Activated CD8-positive, alpha-beta memory T cell treated with anti-CD3 and anti-CD28 coated beads, Interleukin-2, amount 50 U/mL, for 1 hour (primary cell): ENCODE measurements around the gene TMUB2.
"Not testable (repeated sequence)": the region's sequence is repeated elsewhere in the genome, so short reads cannot be mapped to it uniquely, and the experiment has no call there.

ENCODE experiments used
- DNase-seq: peaks from one replicate; pipeline ENCODE4 v3.0.0-alpha.2; 2020; ENCODE audit errors: extremely low read depth

The TMUB2 gene

DNA sequence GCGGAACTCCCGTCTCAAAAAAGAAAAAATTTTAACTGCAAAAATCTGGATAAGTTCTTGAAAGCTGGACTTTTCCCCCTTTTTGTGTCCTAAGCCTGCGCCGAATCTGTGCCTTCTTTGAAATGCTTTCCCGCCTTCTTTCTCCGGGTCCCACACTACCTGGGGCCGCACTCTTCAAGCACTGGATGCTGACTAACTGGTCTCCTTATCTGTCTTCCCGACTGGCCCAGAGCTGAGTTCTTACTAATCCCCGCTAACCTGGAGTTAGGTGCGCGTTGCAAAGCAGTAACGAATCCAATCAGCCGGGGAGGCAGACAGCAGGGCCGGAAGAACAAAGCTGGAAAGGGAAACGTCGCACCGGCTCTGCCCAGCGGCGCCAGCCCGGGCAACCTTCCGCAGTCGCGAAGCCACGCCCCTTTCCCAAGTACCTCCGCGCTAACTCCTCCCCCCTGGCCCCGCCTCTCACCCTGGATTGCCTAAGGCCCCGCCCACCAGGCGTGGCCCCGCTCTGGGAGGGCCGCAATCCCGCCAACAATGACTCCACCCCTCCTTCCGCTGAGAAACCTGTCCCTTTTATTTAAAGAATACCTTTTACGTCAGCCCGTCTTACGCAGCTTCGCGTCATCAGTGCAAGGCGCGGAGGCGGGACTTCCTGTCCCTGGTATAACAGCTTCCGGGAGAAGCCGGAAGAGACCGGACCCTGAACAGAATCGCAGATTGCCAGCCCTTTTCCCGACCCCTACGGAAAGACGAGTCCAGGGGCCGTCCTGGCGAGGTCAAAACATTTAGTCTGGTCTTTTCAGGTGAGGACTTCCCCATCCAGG is at the start of gene TMUB2:
TMUB2 (plus strand) TSS at position 666 of the 824 bp plus-strand sequence. CDS start 737 bp downstream, outside the sequence.
- peak; percentile 99 for DNase-seq

DNA sequence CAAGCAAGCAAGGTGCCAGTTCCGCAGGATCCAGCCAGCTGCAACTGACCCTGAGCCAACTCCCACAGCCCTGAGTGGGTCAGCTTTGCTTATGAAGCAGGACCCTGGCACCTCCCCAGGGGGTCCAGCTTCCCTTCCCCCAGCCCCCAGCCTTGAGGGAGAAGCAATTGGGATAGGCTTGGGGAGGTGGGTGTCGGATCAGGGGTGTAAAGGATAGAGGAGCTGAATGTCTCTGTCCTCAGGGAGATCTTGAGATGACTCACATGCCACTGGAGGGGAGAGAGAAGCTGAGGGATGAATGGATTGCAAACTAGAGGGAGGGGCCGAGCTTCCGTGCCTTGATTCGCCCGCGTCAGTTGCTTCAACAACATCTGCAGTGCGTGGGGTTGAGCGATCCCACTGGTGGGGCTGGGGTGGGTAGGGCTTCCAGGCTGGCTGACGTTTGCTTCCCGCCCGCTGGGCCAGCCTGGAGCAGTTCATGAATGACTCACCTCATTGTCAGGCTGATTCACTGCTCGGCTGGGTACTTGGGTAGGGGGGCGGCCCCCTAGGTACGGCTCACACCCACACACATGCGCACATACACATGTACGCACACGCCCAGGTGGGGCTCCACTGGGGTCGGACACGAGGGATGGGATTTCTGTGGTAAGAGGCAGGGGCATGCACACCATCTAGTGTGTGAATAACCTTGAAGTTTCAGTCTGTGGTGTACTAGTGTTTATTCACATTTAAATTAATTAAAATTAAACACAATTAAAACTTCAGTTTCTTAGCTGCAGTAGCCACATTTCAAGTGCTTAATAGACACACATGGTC is 48.7 kb upstream of the TMUB2 start:
- DNase-seq = peak; percentile 11

DNA sequence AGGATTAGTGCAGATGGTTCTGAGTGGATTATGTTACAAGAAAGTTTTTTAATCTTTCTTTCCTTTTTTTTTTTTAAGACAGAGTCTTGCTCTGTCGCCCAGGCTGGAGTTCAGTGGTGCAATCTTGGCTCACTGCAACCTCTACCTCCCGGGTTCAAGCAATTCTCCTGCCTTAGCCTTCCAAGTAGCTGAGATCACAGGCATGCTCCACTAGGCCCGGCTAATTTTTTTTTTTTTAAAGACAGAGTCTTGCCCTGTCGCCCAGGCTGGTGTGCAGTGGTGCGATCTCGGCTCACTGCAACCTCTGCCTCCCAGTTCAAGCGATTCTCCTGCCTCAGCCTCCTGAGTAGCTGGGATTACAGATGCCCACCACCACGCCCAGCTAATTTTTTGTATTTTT is 42.9 kb upstream of the TMUB2 start:
- not testable (repeated sequence) for DNase-seq

DNA sequence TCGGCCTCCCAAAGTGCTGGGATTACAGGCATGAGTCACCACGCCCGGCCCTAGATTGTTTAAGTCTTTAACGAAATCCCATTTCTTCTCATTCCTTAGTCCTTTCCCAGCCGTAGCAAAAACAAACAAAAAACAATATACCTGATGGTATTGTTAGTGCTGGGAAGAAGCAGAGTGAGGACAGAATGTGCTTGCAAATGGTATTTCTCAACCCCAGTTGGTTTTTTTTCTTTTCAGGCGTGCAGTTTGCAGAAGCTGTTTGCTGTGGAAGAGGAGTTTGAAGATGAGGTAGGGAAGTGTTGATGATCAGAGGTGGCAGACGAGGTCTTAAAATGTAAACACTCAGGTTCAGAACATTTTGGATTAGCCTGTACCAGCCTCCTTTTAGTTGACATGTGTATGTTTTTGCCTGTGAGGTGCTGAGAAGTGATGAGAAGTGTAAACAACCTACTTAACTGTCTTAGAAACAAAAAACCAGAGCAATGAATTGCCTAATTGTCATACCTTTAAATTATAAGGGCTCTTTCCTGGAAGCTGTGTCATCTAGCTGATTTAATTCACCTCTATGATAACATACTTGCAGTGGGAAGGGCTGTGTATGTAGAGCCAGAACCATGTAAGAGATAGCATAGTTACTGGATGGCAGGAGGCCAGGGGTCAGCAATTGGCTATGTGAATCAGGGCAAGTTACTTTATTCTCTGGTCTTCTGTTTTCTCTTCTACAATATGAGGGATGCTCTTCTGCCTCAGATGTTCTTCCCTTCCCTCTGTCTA is 41.6 kb upstream of the TMUB2 start:
- no peak for DNase-seq

DNA sequence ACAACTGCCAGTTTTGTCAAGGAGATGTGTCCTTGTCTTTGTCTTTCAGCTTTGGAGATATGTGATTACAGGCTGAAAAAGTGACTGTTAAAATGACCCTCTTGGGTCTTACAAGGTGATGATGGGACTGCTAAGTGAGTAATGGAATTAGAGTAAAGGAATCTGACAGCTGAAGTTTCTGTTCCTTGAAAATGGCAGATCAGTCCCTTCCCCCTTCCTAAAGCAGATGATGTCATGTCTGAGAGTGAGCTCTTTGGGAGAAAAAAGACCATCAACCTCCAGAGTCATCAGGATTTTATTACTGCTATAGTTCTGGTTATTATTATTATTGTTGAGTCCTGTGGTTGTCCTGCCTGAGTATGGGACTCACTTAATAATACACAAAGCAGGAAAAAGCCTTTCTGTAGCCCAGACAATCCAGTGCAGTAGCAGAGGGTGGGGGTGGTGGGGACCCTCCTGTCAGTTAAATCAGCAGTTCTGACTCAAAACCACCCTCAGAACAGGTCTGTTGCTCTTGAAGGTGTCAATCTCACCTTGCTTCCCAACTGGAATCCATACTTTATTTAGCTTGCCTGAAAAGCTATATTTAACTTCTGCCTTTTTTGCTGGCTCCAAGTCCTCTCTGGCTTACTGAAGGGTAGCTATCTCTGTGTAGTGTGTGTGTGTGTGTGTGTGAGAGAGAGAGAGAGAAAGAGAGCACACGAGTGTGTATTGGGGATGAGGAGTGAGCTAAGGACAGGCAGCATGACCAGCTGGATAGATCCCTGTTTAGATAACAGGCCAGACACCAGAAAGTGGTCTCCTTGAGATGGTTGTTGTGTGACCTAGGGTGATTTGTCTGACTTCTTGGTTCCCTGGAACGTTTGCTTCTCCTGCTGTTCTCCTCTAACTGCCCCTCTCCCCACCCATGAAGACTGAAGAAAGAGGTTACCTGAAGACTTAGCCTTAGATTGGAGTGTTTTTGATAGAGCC is 40.1 kb upstream of the TMUB2 start:
- no peak for DNase-seq

DNA sequence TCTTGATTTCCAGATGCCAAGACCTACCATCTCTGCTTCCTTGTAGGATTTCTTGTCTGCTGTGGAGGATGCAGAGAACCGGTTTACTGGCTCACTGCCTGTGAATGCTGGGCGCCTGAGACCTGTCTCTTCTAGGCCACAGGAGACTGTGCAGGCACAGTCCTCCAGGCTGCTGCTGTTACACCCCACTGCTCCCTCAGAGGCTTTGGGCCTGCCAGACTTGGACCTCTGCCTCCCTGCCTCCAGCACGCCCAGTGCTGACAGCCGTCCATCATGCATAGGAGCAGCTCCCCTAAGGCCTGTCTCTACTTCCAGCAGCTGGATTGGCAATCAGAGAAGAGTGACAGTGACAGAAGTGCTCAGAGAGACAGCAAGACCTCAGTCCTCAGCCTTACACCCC is 39.0 kb upstream of the TMUB2 start:
- no peak for DNase-seq

DNA sequence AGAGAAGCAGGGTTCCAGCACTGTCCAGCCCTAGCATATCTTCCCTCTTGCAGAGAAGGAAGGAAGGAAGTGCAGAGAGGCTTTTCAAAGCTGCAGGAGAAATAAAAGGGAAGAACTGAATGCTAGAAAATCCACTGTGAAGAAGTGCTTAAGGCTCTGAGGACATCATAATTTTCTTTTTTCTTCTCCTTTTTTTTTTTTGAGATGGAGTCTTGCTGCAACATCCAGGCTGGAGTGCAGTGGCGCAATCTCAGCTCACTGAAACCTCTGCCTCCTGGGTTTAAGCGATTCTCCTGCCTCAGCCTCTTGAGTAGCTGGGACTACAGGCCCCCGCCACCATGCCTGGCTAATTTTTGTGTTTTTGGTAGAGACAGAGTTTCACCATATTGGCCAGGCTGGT is 37.7 kb upstream of the TMUB2 start:
- DNase-seq = not testable (repeated sequence)

DNA sequence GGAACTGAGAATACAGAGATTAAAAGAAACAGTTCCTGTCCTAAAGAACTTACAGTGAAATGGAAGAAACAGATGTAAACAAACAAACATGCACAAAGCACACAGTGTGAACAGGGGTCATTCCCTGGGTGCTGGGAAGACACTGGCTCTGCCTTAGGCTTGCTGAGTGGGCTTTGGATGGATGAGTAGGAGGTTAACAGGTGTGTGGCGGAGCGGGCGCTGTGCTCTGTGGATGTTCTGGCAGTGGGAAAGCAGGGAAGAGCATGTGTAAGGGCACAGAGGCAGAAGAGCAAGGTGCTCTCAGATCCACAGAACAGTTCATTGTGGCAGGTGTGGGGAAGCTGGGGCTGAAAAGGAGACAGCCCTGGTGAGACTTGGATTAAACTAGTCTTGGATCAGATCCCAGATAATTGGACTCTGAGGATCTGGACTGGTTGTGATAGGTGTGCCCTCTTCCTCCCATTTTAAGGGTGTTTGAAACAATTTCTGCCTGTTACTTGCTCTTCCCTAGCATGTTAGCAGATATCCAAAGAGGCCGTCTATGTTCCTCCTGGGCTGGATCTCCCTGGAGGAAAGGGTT is 36.9 kb upstream of the TMUB2 start:
- DNase-seq = no peak

DNA sequence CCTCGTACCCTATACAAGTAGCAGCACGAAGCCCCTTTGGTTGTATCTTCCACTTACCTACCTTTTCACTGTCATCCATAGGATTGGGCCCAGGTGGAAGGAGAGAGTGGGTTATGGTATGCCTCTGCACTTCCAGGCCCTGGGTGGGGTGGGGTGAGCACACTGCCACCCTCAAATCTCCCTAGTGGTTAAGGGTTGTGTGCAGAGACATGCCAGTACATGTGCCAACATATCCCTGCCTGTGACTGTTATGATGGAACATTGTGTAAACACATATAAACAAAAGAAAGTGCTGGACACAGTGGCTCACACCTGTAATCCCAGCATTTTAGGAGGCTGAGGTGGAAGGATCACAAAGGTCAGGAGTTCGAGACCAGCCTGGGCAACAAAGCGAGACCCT is 33.9 kb upstream of the TMUB2 start:
- no peak for DNase-seq

DNA sequence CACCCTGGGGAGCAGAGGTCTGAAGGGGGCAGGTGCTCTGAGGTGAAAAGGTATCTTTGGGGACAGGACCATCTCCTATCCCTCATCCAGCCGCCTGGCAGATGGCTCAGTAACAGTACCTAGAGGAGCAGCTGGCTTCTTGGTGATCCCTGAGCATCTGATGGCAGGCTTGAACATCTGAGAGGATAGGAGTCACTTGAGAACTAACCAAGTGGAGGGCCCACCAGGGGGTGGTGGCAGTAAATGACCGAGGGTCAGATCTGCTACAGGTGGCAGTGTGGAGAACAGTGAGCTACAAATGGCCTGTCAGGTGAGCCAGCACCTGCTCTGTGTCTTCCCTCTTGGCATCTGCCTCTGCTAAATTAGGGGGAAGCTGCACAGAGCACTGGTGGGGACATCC is 31.3 kb upstream of the TMUB2 start:
- DNase-seq = no peak

DNA sequence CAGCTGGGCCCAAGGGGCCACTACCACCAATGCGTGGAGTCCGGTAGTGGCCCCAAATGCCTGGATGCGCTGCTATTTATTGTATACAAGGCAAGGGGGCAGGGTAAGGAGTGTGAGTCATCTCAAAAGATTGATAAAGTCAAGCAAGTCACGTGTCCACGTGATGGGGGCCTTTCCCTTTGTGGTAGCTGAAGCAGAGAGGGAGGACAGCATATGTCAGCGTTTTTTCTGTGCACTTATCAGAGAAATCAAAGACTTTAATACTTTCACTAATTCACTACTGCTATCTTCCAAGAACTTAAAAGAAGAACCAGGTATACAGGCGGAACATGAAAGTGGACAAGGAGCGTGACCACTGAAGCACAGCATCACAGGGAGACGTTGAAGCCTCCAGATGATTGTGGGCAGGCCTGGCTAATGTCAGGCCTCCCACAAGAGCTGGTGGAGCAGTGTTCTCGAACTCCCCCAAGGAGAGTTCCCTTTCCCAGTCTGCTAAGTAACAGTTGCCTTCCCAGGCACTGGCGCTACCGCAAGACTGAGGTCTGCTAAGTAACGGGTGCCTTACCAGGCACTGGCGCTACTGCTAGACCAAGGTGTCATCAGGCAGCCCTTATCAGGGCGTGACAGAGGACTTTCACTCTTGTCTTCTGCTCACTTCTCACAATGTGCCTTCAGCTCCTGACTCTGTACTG is 27.1 kb upstream of the TMUB2 start:
- no peak for DNase-seq

DNA sequence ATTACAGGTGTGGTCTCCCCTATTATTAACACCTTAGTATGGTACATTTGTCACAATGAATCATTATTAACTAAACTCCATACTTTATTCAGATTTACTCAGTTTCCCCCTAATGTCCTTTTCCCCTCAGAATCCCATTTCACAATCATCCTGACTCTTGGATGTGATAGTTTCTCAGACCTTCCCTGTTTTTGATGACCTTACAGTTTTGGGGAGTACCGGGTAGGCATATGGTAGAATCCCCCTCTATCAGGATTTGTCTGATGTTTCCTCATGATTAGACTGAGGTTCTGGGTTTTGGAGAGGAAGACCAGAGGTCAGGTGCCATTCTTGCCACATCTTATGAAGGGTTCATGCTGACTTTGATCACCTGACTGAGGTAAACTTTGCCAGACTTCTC is 22.3 kb upstream of the TMUB2 start:
- DNase-seq = no peak

DNA sequence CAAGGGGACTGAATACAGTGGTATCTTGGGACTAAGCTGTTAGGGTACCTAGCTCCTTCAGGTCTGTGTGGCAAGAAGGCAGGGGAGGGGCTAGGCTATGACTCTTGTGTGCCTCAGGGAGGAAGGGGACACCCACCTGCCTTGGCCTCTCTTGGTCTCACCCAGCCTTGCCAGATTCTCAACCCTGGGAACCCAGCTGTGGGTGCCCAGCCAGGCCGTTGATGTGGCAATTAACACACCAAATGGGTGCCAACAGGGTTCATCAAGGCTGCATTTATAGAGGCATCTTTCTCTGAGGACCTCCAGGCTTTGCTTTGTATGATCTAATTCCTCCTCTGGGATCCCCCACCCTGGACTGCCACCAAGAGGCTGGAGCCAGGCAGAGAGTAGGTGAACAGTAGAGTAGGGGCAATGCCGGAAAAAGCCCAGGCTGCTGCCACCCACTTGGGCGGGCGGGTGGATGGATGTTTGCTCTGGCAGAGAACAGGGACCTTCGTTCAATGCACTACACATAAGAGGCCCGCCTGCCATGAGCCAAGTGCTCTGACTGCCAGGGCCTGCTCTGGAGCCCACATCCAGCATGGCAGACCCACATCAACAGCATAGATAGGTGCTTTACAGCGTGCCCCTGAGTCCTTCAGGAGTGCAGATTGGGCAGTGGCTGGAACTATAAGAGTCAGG is 19.5 kb upstream of the TMUB2 start:
- no peak for DNase-seq

DNA sequence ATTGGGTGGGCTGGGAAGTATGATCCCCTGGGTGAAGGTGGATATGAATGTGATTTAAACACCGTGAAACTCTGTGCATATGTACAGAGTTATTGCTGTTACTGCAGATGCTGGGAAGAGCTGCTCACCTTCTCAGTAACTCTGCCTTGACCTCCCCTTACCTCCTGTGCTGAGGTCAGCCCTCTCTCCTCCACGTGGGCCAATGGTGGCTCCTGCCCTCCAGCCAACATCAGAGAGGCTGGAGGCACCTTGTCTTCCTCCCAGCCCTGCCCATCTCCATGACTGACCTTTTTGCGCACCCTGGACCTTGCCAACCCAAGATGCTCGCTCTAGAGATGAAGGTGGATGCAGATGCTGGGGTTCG is 16.7 kb upstream of the TMUB2 start:
- DNase-seq = no peak

DNA sequence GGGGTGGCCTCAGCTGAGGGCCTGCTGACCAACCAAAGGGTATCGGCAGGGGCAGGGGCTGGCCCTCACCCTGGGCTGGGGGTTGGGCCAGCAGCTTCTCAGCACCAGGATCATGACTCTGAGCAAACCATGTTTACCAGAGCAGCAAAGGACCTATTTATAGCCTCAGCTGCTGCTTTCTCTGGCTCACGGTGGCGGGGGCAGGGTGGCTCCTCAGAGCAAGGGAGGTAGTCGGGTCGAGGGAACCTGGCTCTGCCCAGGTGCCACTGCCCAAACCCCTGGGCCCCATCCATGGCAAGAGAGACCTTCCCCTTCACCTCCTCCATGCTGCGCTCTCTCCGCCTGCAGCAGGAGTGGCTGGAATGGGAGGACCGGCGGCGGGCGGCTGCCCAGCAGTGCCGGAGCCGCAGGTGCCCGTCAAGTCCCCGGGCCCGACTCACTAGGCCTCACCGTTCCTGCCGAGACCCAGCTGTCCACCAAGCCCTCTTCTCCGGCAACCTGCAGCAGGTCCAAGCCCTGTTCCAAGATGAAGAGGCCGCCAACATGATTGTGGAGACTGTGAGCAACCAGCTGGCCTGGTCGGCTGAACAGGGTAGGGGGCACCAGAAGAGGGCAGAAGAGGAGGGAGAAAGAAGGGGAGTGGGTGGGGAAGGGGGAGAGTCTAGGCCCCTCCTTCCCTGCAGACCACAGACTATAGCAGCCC is 16.1 kb upstream of the TMUB2 start, which contains the start of gene ASB16:
ASB16 (plus strand) TSS at position 206 of the 703 bp plus-strand sequence; CDS start at position 292, 86 bp downstream.
- DNase-seq = no peak

DNA sequence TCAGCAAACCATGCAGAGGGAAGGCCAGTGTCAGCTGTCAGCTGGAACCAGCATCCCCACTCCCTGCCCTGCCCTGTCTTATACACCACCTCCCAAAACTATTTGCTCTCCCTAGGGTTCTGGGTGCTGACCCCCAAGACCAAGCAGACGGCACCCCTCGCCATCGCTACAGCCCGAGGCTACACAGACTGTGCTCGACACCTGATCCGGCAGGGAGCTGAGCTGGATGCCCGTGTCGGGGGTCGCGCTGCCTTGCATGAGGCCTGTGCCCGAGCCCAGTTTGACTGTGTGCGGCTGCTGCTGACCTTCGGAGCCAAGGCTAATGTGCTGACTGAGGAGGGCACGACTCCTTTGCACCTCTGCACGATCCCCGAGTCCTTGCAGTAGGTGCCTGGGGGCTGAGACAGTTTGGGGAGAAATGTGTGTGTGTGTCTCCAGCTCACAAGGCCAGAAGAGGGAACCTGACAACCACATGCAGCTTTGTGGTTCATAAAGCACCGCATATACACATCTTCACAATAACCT is 14.8 kb upstream of the TMUB2 start:
- no peak for DNase-seq

DNA sequence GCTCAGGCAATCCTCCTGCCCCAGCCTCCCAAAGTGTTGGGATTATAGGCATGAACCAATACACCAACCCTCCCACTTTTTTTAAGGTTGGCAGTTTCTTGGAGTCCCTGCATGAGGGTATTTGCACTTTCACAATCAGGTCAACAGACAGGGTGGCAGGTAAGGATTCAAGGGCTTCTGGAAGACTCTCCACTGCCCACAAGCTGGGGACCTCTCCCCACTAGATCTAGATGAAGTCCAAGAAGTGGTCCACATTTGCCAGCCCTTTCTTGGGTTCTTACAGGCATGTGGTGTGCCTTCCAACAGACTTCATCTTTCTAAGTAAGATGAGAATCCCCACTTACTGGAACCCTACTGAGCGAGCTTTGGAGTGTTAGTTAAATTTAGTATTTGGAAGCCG is 12.3 kb upstream of the TMUB2 start:
- no peak for DNase-seq

DNA sequence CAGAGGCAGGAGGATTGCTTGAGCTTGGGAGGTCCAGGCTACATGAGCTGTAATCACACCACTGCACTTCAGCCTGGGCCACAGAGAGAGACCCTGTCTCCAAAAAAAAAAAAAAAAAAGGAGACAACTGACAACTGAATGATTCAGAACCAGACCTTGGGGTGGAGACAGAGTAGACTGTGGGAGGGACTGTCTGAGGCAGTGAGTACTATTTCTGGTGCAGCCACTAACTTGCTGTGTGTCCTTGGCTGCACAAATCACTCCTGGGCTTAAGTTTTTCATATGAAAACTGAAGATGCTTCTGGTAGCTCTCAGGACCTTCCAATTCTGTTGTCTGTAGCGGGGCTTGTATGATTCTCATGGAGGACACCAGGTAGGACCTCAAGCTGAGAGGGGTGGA is 10.5 kb upstream of the TMUB2 start:
- DNase-seq = no peak
